DLD1 (cell line): Measurements from ENCODE around the gene CBY2.

ENCODE experiments used
- in situ Hi-C: cut with HindIII; loops from 2 replicates; pipeline ENCODE4 v1.10.0; 2017; ENCODE audit warnings: low sequenced_read_pairs

The CBY2 gene

DNA sequence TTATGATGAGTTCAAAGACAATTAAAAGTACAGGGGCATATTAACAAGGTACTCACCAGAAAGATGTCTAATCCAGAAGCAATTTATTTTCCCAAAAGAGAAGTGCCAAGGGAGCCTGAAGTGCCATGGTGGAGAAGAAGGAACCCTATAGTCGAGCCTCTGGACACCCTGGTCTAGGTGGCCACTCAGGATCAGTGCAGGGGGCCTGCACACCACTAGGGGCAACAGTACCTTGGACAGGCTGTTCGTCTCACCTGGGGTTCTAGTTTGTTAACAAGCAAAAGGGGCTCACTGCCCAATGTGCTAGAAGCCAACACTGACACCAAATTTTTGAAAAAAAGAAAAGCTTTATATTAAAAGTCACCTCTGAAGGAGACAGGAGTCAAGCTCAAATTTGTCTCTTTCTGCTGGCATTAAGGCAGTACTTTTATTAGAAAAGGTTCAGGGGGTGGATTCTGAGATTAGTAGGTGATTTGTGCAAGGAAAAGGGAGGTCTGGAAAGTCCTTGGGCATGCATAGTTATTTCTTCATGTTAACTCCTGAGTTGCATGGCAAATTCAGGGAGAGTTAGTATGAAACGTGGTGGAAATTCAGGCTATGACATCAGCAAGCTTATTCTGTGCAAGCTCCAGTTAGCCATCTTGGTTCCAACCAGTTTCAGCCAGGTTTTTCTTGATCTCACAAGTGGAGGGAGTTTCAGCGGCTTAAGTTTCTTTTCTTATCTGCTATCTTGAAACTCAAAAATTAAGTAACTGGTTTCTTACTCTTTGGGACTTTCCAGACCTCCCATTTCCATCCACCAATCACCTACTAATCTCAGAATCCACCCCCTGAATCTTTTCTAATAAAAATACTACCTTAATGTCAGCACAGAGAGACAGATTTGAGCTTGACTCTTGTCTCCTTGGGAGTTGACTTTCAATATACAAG lies 884 bp upstream of the CBY2 start:
- in situ Hi-C loops: no loop called here

GRCh38 chr13:45702869-45703391 lies 810 bp downstream of the CBY2 start:
- in situ Hi-C loops: no loop called here

DNA sequence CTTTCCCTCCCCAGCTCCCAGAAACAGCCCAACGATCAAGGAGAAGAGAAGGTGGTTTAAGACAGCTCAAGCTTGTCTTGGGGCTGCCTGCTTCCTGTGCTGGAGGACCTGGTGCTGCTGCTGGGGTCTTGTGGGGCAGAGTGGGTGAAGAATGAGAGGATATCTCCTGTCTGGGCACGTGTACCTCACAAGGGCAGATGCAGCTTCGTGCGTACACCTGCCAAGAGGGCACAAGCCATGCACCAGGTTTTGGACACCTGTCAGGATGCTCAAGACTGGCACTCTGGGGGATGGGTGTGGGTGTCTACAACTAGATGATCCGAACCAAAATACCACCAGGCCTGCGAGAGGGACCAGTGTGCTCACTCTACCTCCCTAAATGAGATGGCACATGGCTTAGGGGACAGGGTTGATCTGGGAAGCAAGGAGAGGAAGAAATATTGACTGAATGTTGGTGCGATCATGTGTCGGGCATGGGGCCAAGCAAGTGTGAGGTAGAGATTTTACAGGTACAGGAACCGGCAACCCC lies 2.2 kb downstream of the CBY2 start:
- in situ Hi-C loops: no loop called here

DNA sequence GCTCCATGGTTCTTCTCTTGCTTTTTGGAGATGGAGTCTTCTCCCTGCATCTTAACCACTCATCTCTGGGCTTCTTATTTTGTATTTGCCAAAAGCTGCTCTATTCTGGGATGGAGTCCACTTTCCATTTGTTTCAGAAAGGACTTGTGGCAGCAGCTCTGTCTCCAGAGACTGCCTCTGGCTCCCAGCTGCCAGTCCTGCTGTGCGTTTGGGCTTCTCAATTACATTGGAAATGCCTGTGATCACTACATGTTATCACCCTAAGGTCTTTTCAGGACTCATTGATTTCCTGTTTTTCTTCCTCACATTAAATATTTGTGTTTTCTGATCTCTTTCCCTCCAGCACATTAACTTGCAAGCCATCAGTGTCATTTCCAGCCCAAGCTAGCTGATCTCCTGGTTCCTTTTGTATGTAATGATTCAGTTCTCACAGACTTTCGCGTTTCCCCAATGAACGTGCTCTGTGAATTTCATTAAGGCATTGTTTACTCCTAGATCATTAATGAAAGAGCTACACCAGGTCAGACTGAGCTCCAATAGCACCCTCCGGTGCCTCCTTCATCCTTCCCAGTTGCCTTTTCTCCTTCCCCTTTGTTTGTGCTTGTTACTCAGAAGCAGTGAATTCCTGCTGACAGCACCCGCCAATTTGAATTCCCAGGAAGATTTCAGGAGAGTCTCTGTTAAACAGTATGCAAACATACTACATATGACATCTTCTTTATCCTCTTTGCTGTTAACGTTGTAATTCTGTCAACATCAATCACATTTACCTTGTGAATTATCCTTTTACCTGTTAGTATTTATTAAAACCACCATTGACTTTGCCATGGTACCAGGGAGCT lies 3.0 kb downstream of the CBY2 start:
- in situ Hi-C loops: no loop called here

- in situ Hi-C loops: no loop called here
Observed at GRCh38 chr13:45705918-45706317, 3.8 kb downstream of the CBY2 start.

DNA sequence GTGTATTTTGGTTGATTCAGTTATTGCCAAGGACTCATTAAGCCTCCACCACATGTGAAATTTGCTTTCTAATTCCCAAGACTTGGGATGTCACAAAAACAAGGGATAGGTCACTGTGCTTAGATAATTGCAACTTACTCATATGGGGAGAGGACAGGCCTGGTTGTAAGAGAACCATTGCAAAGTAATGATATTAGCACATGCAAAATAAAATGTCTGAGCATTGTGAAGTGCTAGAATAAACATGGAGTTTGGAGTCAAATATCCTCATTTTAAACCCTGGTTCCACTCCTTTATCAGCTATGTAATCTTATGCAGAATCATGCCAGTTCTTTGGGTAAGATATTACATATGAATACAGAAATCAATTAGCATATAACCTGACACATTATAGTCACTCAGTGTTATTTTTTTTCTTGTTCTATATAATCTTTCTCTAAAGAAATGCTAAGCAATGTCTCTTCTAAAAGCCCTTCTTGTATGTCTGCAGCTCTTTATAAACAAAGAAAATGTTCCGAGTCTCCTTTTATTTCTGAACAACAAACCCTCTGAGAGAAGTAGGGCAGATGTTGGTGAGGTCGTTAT lies 5.5 kb downstream of the CBY2 start:
- in situ Hi-C loops: no loop called here

GRCh38 chr13:45711951-45712350 lies 9.8 kb downstream of the CBY2 start:
- in situ Hi-C loops: no loop called here

DNA sequence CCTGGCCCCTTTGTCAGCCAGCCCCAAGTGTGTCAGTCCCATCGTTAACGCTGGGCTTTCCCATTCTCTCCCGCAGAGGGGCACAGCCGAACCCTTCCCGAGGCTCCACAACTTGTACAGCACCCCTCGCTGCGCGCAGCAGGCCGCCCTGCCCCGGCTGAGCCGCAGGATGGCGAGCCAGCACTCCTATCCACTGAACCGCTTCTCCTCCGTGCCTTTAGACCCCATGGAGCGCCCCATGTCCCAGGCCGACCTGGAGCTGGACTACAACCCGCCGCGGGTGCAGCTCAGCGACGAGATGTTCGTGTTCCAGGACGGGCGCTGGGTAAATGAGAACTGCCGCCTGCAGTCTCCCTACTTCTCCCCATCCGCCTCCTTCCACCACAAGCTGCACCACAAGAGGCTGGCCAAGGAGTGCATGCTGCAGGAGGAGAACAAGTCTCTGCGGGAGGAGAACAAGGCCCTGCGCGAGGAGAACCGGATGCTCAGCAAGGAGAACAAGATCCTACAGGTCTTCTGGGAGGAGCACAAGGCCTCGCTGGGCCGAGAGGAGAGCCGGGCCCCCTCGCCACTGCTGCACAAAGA lies 11.1 kb downstream of the CBY2 start:
- in situ Hi-C loops: no loop called here

- in situ Hi-C loops: no loop called here
Observed at GRCh38 chr13:45713721-45714120, 11.6 kb downstream of the CBY2 start.

GRCh38 chr13:45714170-45714569 lies 12.1 kb downstream of the CBY2 start:
- in situ Hi-C loops: no loop called here

- in situ Hi-C loops: no loop called here
Observed at GRCh38 chr13:45715351-45715750, 13.2 kb downstream of the CBY2 start.

DNA sequence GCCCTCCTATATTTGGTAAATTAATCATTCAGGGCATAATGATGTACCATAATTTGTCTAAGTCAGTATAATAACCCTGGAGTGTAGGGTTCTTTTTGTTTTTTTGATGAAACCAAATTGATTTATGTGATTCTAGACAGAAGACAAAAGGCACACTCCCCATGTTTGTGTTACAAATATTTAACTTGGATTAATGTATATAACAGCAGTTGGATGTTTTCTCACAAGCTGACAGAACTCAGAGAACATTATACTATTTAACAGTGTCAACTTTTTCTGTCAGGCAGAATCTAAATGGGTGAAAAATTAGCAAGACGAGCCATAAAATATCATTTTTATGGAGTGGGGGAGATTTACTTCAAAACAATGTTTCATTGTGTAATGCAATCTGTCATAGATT lies 15.2 kb downstream of the CBY2 start:
- in situ Hi-C loops: no loop called here

- in situ Hi-C loops: no loop called here
Observed at GRCh38 chr13:45718063-45718462, 15.9 kb downstream of the CBY2 start.

GRCh38 chr13:45718992-45719391 lies 16.9 kb downstream of the CBY2 start:
- in situ Hi-C loops: no loop called here

- in situ Hi-C loops: no loop called here
Observed at GRCh38 chr13:45721203-45721731, 19.1 kb downstream of the CBY2 start.

DNA sequence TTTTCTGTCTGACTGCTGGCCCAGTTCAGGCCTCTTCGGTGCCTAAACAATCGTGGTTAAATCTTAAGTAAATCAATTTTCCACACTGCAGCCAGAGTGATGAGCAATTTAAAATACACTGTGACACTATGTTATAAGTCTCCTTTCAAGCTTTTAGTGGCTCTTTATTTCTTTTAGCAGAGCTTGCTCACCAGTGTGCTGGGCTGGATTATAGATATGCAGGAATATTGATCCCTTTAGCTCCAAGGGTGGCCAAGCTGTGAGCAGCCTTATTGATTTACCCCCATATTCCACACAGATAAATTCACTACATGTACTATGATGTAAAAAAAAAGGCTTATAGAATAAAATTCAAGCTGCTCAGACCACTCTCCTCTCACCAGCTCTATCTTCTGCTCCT lies 21.7 kb downstream of the CBY2 start:
- in situ Hi-C loops: no loop called here

GRCh38 chr13:45728759-45729158 lies 26.6 kb downstream of the CBY2 start:
- in situ Hi-C loops: no loop called here

GRCh38 chr13:45731455-45731854 lies 29.3 kb downstream of the CBY2 start:
- in situ Hi-C loops: no loop called here

GRCh38 chr13:45732916-45733315 lies 30.8 kb downstream of the CBY2 start:
- in situ Hi-C loops: no loop called here

GRCh38 chr13:45733361-45733760 lies 31.2 kb downstream of the CBY2 start:
- in situ Hi-C loops: no loop called here
